PC-3 (cell line): ENCODE data around the gene FGGY.

Experiments
- CTCF ChIP-seq: fragments of 300-600 bp; sonication (generic); conservative IDR thresholded peaks from 2 replicates; pipeline ENCODE4 v1.5.1; 2017; ENCODE audit warnings: antibody characterized with exemption, low read depth, mild to moderate bottlenecking, low read length
- EZH2 ChIP-seq: fragments of 300-600 bp; sonication (generic); IDR thresholded peaks from one replicate; pipeline ENCODE4 v1.6.1; 2017; ENCODE audit warnings: antibody characterized with exemption, mild to moderate bottlenecking, low read length; ENCODE audit not compliant: unreplicated experiment
- EZH2phosphoT487 ChIP-seq: fragments of 300-600 bp; sonication (generic); IDR thresholded peaks from 2 replicates; pipeline ENCODE4 v1.6.1; 2018; ENCODE audit warnings: mild to moderate bottlenecking, antibody characterized with exemption, low read length, borderline replicate concordance

GRCh38 chr1:59528471-59528870 is 231.6 kb downstream of the FGGY start:
- TF ChIP-seq CTCF, result no peak
- TF ChIP-seq EZH2, result no peak
- TF ChIP-seq EZH2phosphoT487, result no peak
